ENCODE data around the gene OLR1.
A peak's percentile ranks its signal among the peaks of the same experiment; 100 is the strongest.
"Not testable (repeated sequence)": the region's sequence is repeated elsewhere in the genome, so short reads cannot be mapped to it uniquely, and the experiment has no call there.

The OLR1 gene

DNA sequence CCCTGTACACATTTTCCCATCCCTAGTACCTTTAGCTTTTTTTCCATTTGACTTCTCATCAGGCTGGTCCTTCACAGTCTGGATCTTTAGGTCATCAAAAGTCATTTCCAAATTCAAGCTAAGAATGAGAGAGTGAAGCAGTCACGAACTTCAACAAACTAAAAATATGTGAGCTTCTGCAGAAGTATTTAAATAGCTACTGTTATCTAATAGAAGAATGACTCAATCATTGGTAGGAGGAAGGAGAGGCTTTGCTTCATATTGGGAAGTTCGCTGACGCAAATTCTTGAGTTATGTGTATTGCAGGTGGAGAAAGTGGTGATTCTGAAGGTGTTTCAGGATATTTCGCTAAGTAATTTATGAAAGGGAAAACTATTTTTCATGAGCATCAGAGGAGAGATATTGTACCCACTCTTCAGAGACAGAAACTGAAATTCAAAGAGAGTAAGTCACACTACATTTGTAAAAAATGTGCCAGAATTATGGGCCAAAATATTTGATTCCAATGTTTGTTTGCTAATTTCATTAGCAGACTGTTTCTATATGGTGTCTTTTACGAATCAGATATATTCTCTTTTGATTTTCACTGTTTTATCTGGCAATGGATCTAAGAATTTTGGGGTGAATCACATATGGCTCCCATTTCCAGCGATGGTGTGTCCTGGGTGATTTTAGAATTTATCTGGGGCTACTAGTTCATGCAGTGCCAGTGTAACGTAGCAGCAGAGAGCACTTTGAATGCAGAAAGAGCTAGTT lies at the start of gene OLR1:
Gene OLR1 (minus strand): TSS at position 160 of the 756 bp plus-strand sequence. CDS start 55 bp downstream, at position 105.
- DNase-seq: no peak

DNA sequence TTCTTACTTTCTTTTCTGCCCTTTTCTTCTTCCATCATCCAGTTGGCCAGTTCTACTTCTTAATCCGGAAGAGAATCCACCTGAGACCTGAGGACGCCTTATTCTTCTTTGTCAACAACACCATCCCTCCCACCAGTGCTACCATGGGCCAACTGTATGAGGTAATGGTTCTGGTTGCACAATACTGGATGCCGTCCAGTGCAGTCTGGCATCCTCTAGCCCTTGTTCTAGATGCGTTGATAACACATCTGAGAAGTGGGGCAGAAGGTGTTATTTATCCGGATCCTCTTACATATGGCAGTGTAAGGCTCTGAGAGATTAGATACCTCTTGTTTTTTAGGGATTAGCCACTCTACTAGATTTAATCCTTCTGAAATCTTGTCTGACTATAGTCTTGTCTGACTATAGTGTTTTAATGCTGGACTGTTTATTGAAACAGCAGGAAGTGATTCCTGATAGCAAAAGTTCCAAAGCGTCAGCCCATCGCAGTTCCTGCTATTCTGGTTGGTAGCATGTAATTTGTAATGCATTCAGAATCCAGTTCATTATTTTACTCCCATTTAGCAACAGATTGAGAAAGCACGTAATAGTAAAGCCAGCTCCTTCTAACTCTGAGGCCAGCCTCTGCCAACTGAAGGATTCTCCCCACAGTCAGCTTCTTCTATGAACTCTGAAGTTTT lies 48.6 kb upstream of the OLR1 start:
- DNase-seq: no peak

DNA sequence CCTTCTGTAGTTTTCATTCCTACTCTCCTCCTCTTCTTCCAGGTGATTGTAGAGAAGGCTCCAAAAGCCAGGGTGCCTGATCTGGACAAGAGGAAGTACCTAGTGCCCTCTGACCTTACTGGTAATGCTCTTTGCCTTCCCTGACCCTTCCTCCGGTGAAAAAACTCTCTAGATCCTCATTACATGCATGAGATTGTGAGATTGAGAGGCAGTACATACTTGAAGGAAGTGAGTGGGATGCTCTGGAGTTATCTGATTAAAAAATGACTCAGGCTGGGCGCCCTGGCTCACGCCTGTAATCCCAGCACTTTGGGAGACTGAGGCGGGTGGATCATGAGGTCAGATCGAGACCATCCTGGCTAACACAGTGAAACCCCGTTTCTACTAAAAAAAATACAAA lies 46.1 kb upstream of the OLR1 start:
- no peak for DNase-seq

DNA sequence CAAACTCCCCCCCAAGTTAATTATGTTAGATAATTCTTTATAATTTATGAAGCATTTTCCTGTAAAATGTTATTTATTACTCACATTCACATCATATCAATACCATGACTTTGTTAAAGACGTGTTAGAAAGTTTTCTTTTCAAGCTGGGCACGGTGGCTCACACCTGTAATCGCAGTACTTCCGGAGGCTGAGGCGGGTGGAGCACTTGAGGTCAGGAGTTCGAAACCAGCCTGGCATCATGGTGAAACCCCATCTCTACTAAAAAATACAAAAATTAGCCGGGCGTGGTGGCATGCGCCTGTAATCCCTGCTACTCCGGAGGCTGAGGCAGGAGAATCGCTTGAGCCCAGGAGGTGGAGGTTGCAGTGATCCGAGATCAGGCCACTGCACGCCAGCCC lies 44.0 kb upstream of the OLR1 start:
- not testable (repeated sequence) for DNase-seq

DNA sequence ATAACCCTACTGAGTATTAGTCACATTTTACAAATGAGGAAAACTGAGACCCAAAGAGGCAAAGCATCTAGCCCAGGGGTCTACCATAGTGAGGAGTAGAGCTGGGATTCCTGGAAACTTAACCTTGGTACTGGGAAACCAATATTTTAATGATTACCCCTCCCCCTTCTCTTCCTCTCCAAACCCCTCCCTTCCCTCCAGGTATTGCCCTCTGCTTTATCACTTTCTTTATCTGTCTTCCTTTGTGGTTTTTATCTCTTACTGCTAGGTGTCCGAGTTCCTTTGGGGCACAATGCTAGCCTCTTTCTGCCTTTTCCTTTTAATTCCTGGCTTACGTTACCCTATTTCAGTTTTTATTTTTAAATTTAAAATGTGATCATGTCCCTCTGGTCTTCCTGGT lies 43.5 kb upstream of the OLR1 start:
- no peak for DNase-seq

DNA sequence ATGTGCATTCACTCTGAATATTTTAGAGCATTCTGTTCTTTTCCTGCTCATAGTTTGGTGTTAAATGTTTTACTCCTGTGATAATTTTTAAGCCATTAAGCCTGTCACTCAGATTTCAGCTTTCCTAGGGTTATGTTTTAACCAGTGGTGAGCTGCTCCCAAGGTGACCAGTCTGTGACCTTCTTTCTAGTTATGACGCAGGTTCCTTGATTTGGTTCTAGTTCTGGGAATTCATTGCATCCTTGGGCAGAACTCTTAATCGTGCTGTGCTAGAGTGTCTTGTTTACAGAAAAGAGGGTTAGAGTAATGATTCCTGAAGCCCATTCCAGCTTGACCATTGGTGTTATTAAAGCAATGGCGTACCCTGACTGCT lies 42.9 kb upstream of the OLR1 start:
- no peak for DNase-seq

DNA sequence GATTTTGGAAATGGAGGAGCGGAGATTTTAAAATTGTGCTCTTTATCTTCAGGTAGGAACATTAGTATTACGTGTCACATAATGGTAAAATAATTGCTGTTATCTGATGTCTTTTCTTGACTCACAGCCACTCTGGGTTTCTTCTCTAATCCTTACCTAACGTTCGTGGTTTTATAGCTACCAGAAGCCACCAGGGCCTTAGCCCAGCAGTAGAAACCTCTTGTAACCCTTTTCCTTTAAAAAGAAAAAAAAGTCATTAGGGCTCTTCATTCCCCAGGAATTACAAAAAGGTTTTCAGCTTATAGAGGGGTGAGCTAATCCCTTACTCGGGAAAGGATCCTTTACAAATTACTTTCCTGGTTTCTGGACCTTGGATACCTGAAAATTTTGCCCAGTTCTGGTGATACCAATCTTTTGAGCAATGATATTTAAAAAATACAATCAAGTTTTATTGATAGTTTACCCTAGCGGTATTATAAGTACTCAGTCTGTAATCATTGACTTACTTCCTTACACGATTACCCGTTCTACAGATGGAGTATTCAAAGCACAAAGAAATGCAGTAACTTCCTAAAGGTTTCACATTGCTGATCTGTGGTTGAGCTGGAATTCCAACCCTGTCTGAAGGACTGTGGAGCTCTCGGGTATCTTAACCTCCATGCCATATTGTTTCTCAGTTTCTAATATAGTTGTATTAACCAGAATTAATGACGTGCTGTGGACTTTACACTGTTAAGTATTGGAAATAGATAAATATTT lies 42.4 kb upstream of the OLR1 start:
- no peak for DNase-seq

DNA sequence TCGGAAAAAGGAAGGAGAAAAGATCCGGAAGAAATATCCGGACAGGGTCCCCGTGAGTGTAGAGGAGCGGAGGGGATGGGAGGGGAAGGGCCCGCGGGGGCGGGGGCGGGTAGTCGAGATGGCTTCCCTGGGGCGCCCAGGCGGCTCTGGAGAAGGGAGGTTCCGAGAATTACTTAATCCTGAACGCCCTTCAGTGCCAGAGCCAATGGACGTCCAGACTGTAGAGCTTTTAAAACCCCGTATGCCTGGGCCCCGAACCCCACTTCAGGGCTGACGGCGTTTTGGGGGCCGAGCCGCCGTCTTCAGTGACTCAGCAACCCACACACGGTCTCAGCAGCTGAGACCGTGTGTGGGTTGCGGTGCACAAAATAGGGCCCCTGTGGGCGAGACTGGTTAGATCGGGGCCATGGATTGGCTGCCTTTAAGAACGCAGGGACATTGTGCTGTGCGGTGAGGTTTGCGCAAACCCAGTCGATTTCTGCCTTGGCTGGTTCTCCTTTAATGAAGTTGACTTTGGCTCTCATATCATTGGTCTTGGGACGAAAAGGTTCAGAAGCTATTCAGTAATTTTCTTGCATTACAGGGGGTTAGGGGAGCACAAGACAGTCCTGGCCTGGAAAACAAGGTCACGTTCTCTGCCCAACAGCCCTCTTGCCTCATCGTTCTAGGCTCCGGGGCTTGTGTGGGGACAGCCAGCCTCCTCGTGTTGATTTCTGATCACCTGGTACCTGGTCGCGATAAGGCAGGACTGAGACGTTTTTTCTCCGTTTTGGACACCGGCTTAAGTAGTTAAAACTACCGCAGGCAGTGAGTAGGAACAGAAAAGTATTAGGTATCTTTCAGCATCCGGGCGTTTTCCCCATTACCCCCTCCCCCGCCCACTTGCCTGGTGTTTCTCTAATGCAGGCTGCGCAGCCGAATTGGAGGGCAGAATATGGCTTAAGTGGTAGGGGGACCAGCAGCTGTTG lies 41.5 kb upstream of the OLR1 start:
- DNase-seq: peak; percentile 29

DNA sequence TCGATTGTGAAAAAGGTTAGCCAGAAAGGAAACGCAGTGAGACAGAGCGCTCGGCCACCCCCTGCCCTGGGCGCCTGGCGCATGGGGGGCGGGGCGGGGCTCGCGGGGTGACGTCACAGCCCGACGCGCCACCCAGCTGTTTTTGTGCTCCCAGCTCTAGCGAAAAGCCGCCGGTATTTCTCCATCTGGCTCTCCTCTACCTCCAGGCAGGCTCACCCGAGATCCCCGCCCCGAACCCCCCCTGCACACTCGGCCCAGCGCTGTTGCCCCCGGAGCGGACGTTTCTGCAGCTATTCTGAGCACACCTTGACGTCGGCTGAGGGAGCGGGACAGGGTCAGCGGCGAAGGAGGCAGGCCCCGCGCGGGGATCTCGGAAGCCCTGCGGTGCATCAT lies 40.8 kb upstream of the OLR1 start, which contains the start of gene GABARAPL1:
Gene GABARAPL1 (plus strand): TSS at position 139 of the 393 bp plus-strand sequence. CDS start 253 bp downstream, at position 392.
- DNase-seq: peak; percentile 72

DNA sequence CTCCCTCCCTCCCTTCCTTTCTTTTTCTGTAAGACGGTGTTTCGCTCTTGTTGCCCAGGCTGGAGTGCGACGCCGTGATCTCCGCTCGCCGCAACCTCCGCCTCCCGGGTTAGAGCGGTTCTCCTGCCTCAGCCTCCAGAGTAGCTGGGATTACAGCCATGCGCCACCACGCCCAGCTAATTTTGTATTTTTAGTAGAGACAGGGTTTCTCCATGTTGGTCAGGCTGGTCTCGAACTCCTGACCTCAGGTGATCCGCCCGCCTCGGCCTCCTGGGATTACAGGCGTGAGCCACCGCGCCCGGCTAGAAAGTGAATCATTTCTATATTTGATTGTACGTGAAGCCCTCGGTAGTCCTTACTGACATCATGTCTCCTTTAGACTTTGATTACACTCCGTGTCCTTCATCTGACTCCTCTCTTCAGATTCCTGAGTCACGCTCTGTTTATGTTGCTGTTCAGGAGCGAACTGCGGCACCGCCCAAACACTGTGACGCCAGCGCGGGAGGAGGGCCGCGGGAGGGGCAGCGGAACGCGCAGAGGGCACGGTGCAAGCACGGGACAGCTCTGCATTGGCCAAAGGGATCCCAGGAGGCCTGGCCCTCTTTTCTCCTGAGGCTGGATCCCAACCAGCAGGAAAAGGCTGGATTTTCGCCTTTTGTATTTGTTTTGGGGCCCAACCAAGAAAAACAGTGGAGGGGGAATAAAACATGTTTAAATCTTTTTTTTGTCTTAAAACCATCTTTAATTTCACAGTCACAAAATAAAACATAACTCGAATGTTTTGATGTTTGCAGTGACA lies 40.2 kb upstream of the OLR1 start:
- DNase-seq: peak; percentile 91

DNA sequence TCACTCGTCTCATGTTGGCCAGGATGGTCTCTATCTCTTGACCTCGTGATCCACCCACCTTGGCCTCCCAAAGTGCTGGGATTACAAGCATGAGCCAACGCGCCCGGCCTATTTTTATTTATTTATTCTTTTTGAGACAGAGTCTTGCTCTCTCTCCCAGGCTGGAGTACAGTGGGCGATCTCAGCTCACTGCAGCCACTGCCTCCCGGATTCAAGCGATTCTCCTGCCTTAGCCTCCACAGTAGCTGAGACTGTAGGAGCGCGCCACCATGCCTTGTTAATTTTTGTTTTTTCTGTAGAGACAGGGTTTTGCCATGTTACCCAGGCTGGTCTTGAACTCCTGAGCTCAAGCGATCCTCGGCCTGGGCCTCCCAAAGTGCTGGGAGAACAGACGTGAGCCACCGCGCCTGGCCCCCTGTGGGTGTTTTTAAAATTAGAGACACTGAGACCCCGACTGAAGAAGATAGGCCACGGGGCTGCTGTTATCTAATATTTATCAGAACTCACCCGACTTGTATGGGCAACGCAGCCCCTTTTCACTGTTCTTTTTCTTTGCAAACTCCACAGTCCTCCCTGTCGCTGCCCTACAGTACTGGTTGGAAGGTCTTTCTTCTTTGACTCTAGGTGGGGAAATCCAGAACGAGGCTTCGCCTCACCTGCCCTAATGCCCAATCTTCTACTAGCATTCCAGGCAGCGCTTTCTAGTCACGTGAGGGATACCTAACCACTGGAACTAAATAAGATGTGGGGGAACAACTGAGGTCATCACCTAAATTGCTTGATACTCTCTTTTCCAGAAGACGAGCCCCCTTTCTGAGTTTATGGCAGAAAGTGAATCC lies 39.4 kb upstream of the OLR1 start:
- DNase-seq: no peak

DNA sequence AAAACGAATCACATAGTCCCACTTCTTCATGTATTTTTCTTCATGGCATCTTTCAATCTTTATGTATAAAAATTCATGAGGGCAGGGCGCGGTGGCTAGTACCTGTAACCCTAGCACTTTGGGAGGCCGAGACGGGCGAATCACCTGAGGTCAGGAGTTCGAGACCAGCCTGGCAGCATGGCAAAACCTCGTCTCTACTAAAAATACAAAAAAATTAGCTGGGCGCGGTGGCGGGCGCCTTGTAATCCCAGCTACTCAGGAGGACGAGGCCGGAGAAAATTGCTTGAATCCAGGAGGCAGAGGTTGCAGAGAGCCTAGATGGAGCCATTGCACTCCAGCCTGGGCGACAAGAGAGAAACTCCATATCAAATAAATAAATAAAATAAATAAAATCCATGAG lies 38.3 kb upstream of the OLR1 start:
- no peak for DNase-seq

DNA sequence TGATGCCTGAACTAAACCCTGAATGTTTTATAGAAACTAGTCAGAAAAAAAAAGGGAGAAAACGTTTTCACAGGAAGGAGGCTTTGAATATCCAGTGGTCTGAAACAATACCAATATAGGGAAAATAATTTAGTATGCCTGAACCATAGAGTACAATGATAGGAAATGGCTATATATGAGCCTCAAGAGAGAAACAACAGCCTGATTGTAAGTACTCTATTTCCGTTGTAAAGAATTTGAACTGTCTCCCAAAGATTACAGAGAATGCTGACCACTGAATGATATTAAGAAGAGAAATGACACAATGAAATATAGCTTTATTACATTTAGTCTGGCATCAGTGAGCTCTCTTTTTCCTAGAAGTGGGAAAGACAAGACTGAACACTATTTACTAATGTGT lies 35.2 kb upstream of the OLR1 start:
- DNase-seq: no peak

DNA sequence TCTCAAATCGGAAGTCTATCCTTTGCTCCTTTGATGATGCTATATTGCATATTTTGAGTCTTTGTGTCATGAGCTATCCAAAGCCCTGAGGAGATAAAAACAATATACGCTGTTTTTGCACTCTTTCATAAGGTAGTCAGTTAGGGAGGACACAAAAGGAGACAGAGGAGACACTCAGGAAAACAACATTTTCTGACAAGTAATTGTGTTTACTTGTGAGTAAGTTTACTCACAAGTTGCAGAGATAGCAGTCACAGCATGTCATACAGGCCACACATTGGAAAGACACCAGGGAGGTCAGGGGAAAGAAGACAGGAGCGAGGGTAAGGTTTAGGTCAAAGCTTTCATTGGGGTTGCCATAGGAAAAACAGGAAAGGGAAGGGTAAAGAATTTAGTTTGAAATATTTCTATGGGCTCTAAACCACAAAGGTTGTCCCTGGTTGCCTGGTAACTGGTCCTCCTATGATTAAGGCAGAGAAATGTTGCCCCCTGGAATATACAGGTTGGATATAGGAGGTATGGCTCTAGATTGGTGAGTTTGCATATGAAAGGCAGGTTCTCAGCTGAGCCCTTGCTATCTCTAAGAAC lies 33.4 kb upstream of the OLR1 start:
- no peak for DNase-seq

DNA sequence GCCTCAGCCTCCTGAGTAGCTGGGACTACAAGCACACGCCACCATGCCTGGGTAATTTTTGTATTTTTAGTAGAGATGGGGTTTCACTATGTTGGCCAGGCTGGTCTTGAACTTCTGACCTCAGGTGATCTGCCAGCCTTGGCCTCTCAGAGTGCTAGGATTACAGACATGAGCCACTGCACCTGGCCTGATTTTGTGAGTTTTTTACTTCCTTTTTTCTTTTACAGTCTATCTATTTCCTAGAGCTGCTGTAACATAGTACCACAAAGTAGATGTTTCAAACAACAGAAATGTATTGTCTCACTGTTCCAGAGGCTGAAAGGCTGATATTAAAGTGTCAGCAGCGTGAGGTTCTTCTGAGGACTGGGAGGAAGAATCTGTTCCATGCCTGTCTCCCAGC lies 32.6 kb upstream of the OLR1 start:
- not testable (repeated sequence) for DNase-seq

DNA sequence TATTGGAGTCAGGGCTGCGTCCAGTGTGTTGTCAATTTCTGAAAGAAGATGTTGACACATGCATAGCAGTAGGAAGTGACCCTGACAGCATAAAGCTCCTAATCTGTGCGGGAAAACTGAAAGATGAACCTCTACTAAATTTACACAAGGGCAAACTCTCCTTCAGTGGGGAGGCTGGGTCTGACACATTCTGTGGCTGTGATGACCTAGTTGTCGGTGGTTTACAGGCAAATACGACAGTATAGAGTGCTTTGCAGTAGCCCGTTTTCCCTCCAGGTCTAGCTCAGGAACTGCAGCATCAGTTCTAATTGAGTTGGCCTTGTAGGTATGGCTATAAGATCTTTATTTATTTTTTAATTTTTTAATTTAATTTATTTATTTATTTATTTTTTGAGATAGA lies 25.9 kb upstream of the OLR1 start:
- DNase-seq: no peak

DNA sequence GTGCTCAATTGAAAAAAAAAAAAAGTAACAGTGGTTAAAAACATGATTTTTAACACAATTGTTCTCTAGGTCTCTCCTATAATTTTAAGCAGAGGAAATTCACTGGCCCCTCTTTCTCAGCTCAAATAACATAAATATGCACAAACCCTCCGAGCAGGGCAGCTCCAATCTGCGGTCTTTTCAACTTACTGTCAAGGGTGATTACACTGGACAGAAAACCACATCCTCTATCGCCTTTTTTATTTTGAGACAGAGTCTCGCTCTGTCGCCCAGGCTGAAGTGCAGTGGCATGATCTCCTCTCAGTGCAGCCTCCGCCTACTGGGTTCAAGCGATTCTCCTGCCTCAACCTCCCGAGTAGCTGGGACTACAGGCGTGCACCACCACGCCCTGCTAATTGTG lies 24.3 kb upstream of the OLR1 start:
- no peak for DNase-seq

DNA sequence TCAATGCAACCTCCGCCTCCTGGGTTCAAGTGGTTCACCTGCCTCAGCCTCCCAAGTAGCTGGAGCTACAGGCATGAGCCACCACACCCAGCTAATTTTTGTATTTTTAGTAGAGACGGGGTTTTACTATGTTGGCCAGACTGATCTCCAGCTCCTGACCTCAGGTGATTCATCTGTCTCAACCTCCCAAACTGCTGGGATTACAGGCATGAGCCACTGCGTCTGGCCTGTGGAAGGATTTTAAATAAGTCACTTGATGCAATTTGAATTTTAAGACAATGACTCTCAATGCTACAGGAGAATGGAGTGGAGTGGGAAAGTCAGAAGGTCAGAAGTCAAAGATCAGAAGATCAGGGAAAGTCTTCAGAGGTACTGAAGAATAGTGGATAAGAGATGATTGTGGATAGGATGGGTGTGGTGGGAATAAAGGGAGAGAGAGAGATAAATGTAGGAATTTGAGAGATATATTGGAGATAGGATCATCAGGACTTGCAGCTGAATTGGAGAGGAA lies 22.3 kb upstream of the OLR1 start:
- no peak for DNase-seq

DNA sequence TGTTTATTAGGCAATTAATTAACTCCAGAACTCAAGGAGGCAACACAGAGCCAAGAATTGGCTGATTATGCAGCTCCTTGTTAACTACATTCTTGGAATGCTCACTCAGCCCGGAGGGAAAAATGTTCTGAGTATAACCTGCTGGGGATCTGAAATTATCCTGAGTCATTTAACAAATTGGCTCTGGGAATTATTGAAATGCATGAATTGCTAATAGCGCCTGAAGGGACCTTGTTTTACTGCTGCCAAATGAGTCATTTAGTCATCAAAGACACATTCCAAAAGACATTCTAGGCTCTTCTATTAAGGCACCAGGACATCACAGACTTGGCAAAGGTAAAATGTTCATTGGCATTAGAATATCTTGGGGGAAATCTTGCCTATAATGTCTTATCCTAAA lies 19.9 kb upstream of the OLR1 start:
- DNase-seq: no peak

Measured in NCI-H774 (cell line).